ENCODE measurements around the gene AK3. TPM values are rescaled to one million over a fixed set of nuclear protein-coding genes. Genes with fewer than 3 reads are reported as not detected.
"Not testable (repeated sequence)": the region's sequence is repeated elsewhere in the genome, so short reads cannot be mapped to it uniquely, and the experiment has no call there.

AK3 gene
- total RNA-seq, 1 experiment from 2014 or later = 16.9 TPM

DNA sequence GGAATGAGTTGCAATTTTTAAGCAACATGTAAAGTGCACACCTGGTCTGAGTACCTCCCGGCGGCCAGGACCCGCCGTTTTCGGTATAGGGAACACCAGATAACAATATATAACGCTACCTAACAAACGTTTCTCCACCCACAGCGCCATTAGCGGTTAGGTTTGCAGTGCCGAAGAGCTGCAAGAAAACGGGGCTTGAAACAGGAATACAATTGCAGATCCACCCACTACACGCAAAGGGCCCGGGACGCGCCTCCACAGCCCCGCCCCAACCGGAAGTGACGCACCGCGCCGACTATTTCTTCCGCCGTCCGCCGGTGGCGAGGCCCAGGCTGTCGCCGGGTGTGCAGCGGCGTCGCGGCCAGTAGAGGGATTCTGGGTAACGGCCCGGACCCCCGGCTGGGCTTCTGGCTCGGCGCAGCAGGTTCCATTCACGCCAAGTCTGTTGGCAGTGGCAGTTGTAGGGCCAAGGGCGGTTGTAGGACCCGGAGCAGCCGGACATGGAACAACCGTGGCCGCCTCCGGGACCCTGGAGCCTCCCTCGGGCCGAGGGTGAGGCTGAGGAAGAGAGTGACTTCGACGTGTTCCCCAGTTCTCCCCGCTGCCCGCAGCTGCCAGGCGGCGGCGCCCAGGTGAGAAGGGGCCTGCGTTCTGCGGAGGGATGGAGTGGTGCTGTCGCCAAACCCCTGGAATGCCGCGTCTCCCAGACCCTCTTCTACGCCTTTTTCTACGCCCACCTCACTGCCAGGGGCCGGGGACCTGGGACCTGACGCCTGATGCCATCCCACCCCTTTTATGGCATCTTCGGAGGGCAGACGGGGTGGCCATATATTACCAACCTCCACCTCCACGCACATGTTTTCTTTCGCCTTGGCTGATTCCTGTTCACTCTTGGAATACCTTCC, 61.5 kb downstream of the AK3 start, which contains the start of gene CDC37L1:
Gene CDC37L1, plus strand, starts transcription at position 302 of the 905 bp plus-strand sequence. Its CDS starts 199 bp downstream, at position 501.
- peak; percentile 92 for DNase-seq (ENCODE audit: low read depth)
- in situ Hi-C loops (cut with HindIII; ENCODE audit: low pct_unique_long_range_greater_than_20kb, low sequenced_read_pairs) = no loop called here

DNA sequence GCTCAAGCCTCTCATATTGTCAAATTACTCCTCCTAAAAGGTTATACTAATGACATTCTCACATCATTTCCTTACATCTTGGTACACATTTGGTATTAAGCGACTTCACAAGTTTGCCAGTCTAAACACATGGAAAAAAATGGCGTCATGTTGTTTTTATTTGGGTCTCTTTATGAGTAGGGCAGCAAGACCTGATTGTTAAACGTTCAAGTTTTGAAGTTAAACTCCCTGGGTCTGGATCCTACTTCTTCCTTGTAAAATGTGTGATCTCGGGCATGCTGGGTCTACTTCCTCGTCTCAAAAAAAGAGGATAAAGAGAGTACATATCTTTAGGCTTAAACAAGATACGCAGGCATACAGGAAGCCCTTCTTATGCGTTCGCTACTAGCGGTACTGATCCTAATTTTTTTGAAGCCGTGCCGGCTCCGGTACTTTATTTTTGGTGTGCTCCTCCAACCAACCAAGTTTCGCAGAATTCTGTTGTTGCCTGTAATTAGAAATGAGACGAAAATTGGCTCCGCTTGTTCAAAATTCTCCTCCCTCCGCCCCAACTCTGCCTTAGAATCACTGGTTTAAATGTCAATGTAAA, 62.2 kb downstream of the AK3 start:
- peak; percentile 65 for DNase-seq (ENCODE audit: low read depth)
- in situ Hi-C loops (cut with HindIII; ENCODE audit: low pct_unique_long_range_greater_than_20kb, low sequenced_read_pairs) = no loop called here

DNA sequence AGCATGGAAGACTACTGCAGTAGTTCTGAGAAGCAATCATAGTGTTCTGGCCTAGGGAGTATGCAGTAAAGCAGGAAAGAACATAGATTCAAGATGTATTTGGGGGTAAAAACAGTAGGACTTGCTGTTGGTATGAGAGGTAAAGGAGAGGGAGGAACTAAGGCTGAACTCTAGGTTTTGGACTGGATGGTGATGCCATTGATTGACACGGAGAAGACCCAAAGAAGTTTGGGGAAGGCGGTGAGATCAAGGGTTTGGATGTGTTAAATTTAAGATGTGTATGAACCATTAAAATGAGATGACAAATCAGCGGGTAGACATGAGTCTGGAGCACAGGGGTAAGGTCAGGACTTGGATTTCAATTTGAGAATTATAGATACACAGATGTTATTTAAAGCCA, 63.6 kb downstream of the AK3 start:
- in situ Hi-C loops (cut with HindIII; ENCODE audit: low pct_unique_long_range_greater_than_20kb, low sequenced_read_pairs) = no loop called here
- DNase-seq (ENCODE audit: low read depth) = no peak

DNA sequence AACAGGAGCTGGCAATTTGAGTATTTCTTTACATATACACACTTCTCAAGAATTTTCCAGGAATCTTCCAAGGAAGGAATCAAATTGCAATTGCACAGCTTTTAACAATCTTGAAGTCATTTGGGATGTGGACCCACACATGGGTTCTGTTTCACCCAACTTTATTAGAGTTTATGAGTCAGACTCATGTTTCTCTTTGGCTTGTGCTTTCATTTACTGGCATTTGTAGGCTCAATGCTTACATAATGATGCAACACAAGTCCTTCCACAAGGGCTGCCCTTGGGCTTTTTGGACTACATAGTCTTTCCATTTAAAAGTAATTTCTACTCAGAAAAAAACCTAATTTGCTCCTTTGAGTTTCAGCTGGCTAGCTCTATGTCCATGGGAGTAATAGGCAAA, 66.2 kb downstream of the AK3 start:
- in situ Hi-C loops (cut with HindIII; ENCODE audit: low pct_unique_long_range_greater_than_20kb, low sequenced_read_pairs) = no loop called here
- no peak for DNase-seq (ENCODE audit: low read depth)

DNA sequence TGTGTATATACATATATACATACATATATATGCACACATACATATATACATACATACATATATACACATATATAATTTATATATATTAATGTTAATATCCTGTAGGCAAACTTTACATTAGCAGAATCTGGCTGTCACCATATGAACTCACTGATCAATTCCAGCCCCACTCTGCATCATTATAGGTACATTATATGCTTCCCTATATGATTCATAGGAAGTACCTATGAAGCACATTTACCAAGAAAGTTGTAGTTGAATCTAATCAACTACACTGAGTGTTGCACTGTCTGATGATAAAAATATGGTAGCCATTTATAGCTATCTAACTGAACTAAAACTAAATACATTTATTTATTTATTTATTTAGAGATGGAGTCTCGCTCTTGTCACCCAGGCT, 69.3 kb downstream of the AK3 start:
- DNase-seq (ENCODE audit: low read depth) = no peak
- in situ Hi-C loops (cut with HindIII; ENCODE audit: low pct_unique_long_range_greater_than_20kb, low sequenced_read_pairs) = no loop called here

DNA sequence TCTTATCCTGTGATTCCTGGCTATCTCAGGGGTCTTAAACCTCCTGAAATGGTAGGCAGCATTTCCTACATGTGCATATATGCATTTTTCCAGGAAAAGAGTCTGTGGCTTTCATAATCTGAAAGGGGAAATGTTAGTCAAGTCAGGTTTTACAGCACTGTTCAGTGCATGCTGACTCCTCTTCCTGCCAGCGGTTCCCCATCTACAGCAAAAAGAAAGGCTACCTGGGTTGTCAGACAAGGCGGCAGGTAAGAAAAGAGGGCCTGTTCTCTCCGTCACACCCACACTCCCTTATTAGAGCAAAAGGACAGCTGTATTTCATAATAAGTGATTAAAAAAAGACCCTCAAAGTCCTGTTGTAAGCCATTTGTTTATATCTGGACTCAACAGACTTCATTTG, 70.4 kb downstream of the AK3 start:
- DNase-seq (ENCODE audit: low read depth) = no peak
- in situ Hi-C loops (cut with HindIII; ENCODE audit: low pct_unique_long_range_greater_than_20kb, low sequenced_read_pairs) = no loop called here

DNA sequence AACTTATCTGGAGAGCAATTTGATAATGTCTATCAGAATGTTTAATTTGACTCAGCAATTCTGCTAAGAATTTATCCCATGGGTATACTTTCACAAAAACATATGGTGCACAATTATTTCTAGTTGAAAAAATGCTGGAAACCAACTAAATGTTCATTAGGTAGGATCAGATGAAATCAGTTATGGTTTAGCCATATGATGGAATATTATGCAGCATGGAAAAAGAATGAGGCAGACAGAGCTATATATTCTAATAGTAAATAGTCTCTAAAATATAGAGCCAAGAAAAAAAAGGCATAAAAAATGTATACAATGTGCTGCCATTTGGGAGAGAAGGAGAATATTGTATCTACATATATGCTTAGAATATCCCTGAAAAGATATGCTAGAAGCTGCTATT, 71.1 kb downstream of the AK3 start:
- DNase-seq (ENCODE audit: low read depth) = no peak
- in situ Hi-C loops (cut with HindIII; ENCODE audit: low pct_unique_long_range_greater_than_20kb, low sequenced_read_pairs) = no loop called here

DNA sequence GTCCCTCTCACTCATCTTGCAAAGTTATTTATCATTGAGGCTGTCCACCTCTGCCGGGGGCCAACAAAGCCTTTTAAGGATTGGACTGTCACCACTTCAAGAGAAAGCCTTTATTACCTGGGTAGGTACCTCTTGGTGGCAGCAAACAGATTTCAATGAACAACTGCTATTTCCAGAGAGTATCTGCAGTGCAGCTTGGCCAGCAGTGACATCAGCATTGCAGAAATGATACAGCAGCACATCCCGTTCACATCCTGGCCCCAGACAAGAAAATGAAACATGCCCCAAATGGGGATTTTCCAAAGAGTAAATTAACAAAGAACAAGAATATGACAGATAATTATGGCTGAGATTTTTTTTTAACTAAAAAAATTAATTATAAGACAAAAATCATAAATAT, 72.4 kb downstream of the AK3 start:
- DNase-seq (ENCODE audit: low read depth) = no peak
- in situ Hi-C loops (cut with HindIII; ENCODE audit: low pct_unique_long_range_greater_than_20kb, low sequenced_read_pairs) = no loop called here

DNA sequence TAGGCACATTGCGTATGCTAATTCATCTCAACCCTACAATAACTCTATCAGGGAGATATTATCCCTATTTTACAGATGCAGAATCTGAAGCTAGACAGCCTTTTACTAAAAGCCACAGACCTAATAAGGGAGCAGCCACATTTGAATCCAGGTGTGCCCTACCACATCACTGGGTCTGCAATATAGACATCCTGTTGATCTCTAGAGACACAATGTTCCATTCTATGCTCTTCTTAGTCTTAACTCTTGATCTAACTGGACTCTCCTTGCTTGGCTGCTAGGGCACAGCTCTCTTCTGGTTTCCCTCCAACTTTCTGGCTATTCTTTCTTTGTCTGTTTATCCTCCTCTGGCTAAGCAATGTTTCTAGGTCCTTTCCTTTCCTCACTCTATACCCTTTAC, 73.3 kb downstream of the AK3 start:
- no peak for DNase-seq (ENCODE audit: low read depth)
- in situ Hi-C loops (cut with HindIII; ENCODE audit: low pct_unique_long_range_greater_than_20kb, low sequenced_read_pairs) = no loop called here

DNA sequence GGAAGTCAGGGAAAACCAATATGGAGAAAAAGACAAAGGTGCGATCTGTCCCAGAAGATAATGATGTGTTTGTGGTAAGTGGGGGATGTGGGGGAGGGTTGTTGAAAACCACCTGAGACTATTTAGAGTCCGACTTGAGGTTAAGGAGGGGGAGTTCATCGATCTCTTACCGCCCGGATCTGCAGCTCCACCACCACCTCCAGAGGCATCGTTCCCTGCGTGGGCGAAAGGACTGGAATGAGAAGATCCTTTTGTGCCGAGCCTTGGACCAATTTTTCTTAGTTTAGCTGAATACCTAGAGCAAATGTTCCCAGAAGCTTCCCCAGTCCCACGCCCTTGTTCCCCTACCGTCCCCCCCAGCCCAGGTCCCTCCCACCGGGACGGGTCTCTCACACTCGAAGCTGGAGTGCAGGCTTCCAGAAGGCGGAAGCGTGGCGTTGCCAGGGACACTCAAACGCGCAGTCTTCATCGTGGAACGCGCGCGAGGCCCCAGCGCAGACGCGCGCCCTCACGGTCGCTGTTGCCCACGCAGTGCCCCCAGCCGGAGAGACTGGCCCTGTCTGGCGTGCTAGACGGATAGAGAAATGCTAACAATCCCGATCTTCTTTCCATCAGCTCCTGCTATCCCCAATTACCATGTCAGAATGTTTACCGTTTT, 74.8 kb downstream of the AK3 start, which contains the start of gene SPATA6L:
Gene SPATA6L, minus strand, starts transcription at position 439 of the 658 bp plus-strand sequence. Its CDS starts 230 bp downstream, at position 209.
- in situ Hi-C loops (cut with HindIII; ENCODE audit: low pct_unique_long_range_greater_than_20kb, low sequenced_read_pairs) = no loop called here
- peak; percentile 41 for DNase-seq (ENCODE audit: low read depth)

DNA sequence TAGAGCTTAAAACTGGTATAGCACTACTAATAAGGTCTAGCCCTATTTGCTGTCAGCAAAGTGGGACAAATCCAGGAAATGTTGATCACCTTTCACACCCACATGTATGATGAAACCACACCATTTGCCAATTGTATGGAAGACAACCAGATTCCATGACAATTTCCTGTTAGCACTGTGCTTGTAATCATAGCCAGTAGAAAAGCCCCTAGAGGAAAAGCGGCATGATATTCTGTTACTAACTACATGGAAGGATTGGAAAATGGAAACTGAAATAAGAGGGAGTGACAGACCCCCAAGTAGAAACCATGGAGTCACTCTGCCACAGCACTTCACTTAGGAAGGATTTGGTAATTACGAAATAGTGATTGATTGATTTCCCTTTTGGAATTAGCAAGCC, 75.6 kb downstream of the AK3 start:
- in situ Hi-C loops (cut with HindIII; ENCODE audit: low pct_unique_long_range_greater_than_20kb, low sequenced_read_pairs) = no loop called here
- peak; percentile 36 for DNase-seq (ENCODE audit: low read depth)

DNA sequence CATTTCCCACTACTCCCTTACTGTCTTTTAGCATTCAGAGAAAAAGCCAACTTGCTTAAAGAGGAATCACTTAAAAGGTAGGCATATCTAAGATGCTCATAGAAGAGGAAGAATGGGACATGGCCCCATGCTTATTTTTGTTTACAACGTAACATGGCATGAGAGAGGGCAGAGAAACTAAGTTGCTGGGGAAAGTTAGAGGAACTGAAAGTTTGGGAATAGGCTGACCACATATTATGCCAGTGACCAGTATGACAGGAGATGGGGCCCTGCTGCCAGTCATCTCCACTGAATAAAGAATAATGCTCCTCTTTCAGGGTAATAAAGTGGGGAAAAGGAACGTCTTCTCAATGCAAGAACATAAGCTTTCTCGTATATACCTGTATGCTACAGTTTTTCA, 77.0 kb downstream of the AK3 start:
- in situ Hi-C loops (cut with HindIII; ENCODE audit: low pct_unique_long_range_greater_than_20kb, low sequenced_read_pairs) = no loop called here
- DNase-seq (ENCODE audit: low read depth) = no peak

DNA sequence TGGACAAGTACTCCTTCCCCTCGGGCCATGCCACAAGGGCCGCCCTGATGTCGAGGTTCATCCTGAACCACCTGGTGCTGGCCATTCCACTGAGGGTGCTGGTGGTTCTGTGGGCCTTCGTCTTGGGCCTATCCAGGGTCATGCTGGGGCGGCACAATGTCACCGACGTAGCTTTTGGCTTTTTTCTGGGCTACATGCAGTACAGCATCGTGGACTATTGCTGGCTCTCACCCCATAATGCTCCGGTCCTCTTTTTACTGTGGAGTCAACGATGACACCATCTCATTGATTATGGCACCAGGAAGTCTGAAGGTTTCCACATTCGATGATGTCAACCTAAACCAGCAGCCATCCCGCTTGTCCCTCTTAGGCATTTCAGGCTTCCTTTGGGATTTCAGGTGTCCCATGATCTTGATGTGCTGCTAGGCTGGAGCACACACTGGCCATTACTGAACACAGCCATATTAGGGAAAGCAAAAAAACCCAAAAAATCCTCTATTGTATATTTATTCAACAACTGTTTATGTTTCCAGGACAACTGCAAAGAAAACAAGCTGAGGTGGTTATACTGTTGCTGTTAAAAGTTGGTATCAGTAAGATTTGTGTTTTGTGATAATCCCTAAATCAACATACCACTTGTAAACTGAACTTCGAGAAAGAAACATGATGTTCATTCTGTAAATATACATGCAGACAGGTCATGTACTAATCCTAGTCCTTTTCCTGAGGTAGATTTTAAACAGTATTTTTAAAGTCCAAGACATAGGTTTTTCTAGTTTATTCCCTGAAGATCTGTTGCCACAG, 77.8 kb downstream of the AK3 start:
- in situ Hi-C loops (cut with HindIII; ENCODE audit: low pct_unique_long_range_greater_than_20kb, low sequenced_read_pairs) = no loop called here
- peak; percentile 33 for DNase-seq (ENCODE audit: low read depth)

DNA sequence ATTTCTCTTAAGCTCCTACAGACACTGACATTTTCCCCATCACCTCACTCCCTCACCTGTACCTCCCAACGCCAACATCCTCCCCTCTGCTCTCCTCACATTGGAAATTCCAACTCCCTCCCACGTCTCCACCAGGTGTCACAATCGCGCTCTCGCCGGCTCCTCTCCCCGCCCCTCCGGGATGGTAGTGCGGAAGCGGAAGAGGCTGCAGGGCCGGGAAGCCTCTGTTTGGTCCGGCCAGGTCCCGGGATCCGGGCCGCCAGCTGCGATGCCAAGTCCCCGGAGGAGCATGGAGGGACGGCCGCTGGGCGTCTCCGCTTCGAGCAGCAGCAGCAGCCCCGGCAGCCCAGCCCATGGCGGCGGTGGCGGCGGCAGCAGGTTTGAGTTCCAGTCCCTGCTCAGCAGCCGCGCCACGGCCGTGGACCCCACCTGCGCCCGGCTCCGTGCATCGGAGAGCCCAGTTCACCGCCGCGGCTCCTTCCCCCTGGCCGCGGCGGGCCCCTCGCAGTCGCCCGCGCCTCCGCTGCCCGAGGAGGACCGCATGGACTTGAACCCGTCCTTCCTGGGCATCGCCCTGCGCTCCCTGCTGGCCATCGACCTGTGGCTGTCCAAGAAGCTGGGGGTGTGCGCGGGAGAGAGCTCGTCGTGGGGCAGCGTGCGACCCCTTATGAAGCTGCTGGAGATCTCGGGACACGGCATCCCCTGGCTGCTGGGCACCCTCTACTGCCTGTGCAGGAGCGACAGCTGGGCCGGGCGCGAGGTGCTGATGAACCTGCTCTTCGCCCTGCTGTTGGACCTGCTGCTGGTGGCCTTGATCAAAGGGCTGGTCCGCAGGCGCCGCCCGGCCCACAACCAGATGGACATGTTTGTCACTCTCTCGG, 78.7 kb downstream of the AK3 start, which contains the start of gene PLPP6:
Gene PLPP6, plus strand, starts transcription at position 187 of the 881 bp plus-strand sequence. Its CDS starts 82 bp downstream, at position 269.
- in situ Hi-C loops (cut with HindIII; ENCODE audit: low pct_unique_long_range_greater_than_20kb, low sequenced_read_pairs) = no loop called here
- peak; percentile 86 for DNase-seq (ENCODE audit: low read depth)

DNA sequence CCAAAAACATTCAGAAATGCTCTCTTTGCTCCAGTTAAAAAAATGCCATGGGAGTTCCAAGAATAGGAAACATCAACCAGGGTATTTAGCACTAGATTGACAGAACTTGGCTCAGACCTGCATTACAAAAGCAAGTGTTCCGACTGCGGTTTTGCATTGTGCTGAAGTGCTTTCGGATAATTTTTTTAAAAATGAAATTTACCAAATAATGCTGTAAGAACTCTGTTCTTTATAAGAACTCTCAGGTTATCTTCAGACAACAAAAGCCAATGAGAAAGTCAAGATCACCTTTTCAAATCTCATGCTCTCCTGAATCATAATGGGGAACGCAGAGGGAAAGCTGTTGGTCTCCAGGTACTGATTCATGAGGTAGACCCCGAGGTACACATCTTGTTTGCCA, 79.4 kb downstream of the AK3 start:
- in situ Hi-C loops (cut with HindIII; ENCODE audit: low pct_unique_long_range_greater_than_20kb, low sequenced_read_pairs) = no loop called here

DNA sequence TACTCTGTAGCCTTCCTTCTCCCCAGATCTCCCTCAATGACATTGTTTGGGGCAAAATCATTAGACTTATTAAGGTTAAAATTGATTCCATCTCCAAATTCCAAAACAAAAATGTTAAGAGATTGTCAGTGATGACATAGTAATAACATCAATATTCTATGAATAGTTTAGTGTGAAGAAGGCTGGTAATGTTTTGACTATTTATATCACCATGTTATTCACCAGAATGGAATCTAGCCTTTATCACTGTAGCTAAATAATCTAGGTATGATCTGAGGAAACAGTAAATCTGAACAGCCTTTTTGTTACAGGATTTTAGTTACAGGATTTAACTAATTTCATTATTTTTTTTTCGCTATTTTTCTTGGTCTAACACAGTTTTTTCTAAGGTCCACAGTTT, 79.8 kb downstream of the AK3 start:
- in situ Hi-C loops (cut with HindIII; ENCODE audit: low pct_unique_long_range_greater_than_20kb, low sequenced_read_pairs) = no loop called here
- no peak for DNase-seq (ENCODE audit: low read depth)

More for the DNA sequence above, 79.4 kb downstream of the AK3 start:
- no peak for DNase-seq (ENCODE audit: low read depth)

DNA sequence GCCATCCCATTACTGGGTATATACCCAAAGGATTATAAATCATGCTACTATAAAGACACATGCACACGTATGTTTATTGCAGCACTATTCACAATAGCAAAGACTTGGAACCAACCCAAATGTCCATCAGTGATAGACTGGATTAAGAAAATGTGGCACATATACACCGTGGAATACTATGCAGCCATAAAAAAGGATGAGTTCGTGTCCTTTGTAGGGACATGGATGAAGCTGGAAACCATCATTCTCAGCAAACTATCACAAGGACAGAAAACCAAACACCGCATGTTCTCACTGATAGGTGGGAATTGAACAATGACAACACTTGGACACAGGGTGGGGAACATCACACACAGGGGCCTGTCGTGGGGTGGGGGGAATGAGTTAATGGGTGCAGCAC, 80.3 kb downstream of the AK3 start:
- DNase-seq (ENCODE audit: low read depth); in situ Hi-C loops (cut with HindIII; ENCODE audit: low pct_unique_long_range_greater_than_20kb, low sequenced_read_pairs): not testable (repeated sequence)
